GM21367 (cell line): ENCODE data around the gene C17orf67.
A peak's percentile ranks its signal among the peaks of the same experiment; 100 is the strongest.

ENCODE experiments used
- ATAC-seq: cut with Tn5 transposase; IDR thresholded peaks from one replicate; pipeline ENCODE4 v1.9.1; 2021; ENCODE audit not compliant: unreplicated experiment

Gene C17orf67

GRCh38 chr17:56833057-56833808, 487 bp downstream of the C17orf67 start:
- ATAC-seq: peak; percentile 41

DNA sequence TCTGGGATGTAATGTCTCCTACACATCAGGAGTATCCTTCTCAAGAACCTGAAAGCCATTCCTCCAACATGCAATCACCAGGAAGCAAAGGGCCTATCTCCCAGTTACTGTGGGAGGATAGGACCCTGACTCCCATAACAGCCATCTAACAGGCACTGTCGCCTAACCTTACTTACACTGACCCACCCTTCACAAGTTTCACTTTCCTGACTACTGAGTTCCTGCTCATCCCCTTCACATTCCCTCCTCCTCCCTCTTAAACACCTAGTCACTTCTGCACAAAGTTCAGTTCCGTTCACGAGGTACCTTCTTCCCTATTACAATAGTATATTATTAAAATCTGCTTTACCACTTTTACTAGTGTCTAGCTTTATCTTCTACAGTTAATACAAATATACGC, 1.3 kb downstream of the C17orf67 start:
- no peak for ATAC-seq

DNA sequence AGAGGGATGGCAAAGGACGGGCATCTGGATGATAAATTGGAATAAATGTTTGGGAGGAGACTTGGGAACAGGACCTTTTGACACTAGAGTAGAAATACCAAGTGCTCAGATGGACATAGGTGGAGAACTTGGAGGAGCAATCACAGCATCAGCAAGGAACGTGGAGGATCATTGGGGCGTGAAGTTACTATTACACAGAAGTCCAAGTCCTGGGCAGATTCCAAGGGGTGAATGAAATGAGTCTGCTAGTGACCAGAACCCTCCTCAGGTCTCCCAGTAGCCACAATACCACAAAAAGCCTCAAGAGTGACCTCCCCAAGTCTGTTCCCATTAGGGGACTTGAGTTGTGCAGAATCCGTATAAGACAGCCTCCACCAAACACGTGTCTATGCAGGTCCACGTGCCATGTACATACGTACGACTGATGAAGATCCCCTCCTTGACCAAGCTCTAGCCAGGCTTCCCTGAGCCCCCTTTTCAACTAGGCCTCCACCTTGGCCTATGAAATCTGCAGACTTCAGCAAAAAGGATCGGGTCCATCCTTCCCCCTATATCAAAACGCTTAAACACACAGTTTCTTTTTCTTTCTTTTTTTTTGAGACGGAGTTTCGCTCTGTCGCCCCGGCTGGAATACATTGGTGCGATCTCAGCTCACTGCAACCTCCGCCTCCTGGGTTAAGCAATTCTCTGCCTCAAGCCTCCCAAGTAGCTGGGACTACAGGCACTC, 2.2 kb downstream of the C17orf67 start:
- no peak for ATAC-seq

GRCh38 chr17:56830726-56831368, 2.9 kb downstream of the C17orf67 start:
- ATAC-seq: no peak

- ATAC-seq: no peak
Measured at GRCh38 chr17:56826611-56827414, 6.9 kb downstream of the C17orf67 start.

DNA sequence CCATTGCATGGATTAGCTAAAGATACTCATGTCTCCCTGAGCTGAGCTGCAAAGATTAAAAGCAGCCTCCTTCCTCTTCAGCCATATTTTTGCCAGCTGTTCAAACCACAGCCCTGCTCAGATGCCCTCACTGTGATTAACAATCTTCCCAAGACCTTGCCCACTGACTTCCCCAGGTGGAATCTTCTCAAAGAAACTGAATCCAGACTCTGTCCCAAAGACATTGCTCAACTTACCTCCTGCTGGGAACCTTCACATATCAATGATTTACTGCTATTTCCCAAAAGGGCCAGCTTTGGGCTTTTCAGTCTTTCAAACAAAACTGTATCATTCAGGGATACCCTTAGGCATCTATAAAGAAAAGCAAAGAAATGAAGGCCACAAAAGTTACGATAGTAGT, 9.2 kb downstream of the C17orf67 start:
- ATAC-seq: no peak

GRCh38 chr17:56823848-56824247, 9.9 kb downstream of the C17orf67 start:
- no peak for ATAC-seq

GRCh38 chr17:56822725-56823124, 11.0 kb downstream of the C17orf67 start:
- ATAC-seq: no peak

- ATAC-seq: no peak
Measured at GRCh38 chr17:56821847-56822534, 11.7 kb downstream of the C17orf67 start.

DNA sequence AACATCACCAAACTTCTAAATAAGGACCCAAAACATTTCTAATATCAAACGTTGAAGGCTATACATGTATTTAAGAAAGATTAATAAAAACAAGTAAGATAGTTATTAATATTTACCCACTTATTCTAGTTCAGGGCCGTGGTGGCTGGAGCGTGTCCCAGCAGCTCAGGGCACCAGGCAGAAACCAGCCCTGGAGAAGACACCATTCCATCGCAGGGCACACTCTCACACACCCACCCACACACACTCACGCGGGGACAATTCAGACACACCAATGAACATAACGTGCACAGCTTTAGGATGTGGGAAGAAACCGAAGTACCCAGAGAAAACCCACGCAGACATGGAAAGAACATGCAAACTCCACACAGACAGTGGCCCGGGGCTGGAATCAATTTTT, 13.5 kb downstream of the C17orf67 start:
- ATAC-seq: no peak

- peak; percentile 62 for ATAC-seq
Measured at GRCh38 chr17:56819431-56820145, 14.1 kb downstream of the C17orf67 start.

DNA sequence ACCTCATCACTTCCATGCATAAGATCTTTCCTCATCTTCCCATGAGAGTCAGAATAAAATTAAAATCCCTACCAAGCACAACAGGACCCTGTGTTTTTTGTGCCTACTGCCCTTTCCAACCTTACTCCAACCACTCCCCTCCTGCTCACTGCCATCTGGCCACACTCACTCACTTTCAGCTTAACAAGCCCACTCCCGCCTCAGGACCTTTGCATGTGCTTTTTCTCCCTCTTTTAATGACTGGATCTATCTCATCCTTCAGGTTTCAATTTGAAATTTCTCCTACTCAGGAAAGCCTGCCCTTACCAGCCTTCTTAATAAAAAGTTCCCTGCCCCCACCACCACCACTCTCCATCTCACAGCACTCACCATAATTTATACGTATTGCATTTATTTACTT, 14.7 kb downstream of the C17orf67 start:
- ATAC-seq: no peak

- ATAC-seq: no peak
Measured at GRCh38 chr17:56817066-56817465, 16.7 kb downstream of the C17orf67 start.

GRCh38 chr17:56815711-56816110, 18.0 kb downstream of the C17orf67 start:
- ATAC-seq: no peak

- ATAC-seq: no peak
Measured at GRCh38 chr17:56812901-56813388, 20.8 kb downstream of the C17orf67 start.

- no peak for ATAC-seq
Measured at GRCh38 chr17:56810891-56811775, 22.6 kb downstream of the C17orf67 start.

DNA sequence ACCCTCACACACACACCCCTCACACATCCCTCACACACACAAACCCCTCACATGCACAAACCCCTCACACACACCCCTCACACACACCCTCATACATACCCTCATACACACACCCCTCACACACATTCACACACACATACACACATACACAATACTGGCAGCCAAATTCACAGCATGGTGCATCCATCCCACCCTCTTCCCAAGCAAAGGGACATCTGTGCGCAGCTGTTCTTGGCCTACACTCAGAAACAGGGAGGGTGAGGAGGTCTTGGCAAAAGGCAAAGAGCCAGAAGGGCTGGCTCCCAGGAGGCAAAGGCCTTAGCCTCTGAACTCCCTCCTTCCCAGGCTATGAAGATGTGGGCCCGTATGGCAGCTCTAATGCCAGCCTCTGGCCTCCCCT, 23.4 kb downstream of the C17orf67 start:
- ATAC-seq: no peak

DNA sequence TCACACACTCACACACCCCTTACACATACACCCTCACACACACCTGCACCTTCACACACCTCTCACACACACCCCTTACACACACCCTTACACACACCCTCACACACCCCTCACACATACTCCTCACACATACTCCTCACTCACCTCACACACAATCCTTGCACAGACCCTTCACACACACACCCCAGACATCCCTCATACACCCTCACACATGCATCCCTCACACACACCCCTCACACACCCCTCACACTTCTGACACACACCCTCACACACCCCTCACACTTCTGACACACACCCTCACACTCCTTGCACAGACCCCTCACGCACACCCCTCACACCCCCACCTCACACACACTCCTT, 23.9 kb downstream of the C17orf67 start:
- no peak for ATAC-seq
